ENCODE data around the gene PDGFRB. TPM values are rescaled to one million over a fixed set of nuclear protein-coding genes. Genes with fewer than 3 reads are reported as not detected.

The PDGFRB gene
- total RNA-seq, 1 donor from 2014 or later, result 173 TPM

- no peak for TF ChIP-seq CTCF (IDR thresholded peaks at IDR 0.05)
- peak in 1 of 2 donors; percentile 49 for TF ChIP-seq POLR2AphosphoS5 (IDR thresholded peaks at IDR 0.05; ENCODE audit: insufficient read depth in 1 of 2, low read depth in 1 of 2)
- Histone ChIP-seq H3K9me3 (no peaks in the 10 kb centered on the region), H3K4me1 (peaks cover 88% of the 10 kb centered on the region), H3K27me3 (no peaks in the 10 kb centered on the region), H3K27ac (peak overlapping the region; percentile 83), H3K4me3 (peak overlapping the region in 1 of 2 donors; percentile 38), H3K36me3 (no peaks in the 10 kb centered on the region)
- DNase-seq (ENCODE audit: extremely low spot score in 2 of 2), result no peak
- intact Hi-C loops (cut with DNase I), result no loop called here
These were observed 12.7 kb downstream of the PDGFRB start for GRCh38 chr5:150142959-150143349.

GRCh38 chr5:150142185-150142958, 13.3 kb downstream of the PDGFRB start:
- H3K4me1 ChIP-seq, result peaks cover 92% of the 10 kb centered on the region
- intact Hi-C loops (cut with DNase I), result no loop called here
- TF ChIP-seq POLR2AphosphoS5 (IDR thresholded peaks at IDR 0.05; ENCODE audit: insufficient read depth in 1 of 2, low read depth in 1 of 2), result peak in 1 of 2 donors; percentile 29
- TF ChIP-seq POLR2A (IDR thresholded peaks at IDR 0.05), result no peak

GRCh38 chr5:150141544-150142184, 14.0 kb downstream of the PDGFRB start:
- intact Hi-C loops (cut with DNase I), result no loop called here
- H3K4me3 ChIP-seq, result peak overlapping the region in 1 of 2 donors; percentile 38
- peak overlapping the region; percentile 83 for H3K27ac ChIP-seq
- H3K4me1 ChIP-seq, result peaks cover 92% of the 10 kb centered on the region
- TF ChIP-seq POLR2AphosphoS5 (IDR thresholded peaks at IDR 0.05; ENCODE audit: insufficient read depth in 1 of 2, low read depth in 1 of 2) (no peak), POLR2A (IDR thresholded peaks at IDR 0.05) (no peak)
- no peak for DNase-seq (ENCODE audit: extremely low spot score in 2 of 2)
- H3K9me3 ChIP-seq, result no peaks in the 10 kb centered on the region
- H3K36me3 ChIP-seq, result no peaks in the 10 kb centered on the region
- H3K27me3 ChIP-seq, result no peaks in the 10 kb centered on the region

More at GRCh38 chr5:150142185-150142958, 13.3 kb downstream of the PDGFRB start:
- Histone ChIP-seq H3K27ac (peak overlapping the region; percentile 83), H3K4me3 (peak overlapping the region in 1 of 2 donors; percentile 38), H3K27me3 (no peaks in the 10 kb centered on the region), H3K9me3 (no peaks in the 10 kb centered on the region), H3K36me3 (no peaks in the 10 kb centered on the region)
- DNase-seq (ENCODE audit: extremely low spot score in 2 of 2), result no peak

GRCh38 chr5:150140830-150141229, 14.8 kb downstream of the PDGFRB start:
- intact Hi-C loops (cut with DNase I), result no loop called here
- Histone ChIP-seq H3K9me3 (no peaks in the 10 kb centered on the region), H3K36me3 (peaks cover 0 to 8% of the 10 kb centered on the region in 2 donors), H3K4me1 (peaks cover 92% of the 10 kb centered on the region), H3K27ac (peak overlapping the region; percentile 83), H3K27me3 (no peaks in the 10 kb centered on the region), H3K4me3 (peak overlapping the region in 1 of 2 donors; percentile 32)
- no peak for DNase-seq (ENCODE audit: extremely low spot score in 2 of 2)
- no peak for TF ChIP-seq POLR2AphosphoS5 (IDR thresholded peaks at IDR 0.05; ENCODE audit: insufficient read depth in 1 of 2, low read depth in 1 of 2)
- no peak for TF ChIP-seq POLR2A (IDR thresholded peaks at IDR 0.05)
- no peak for TF ChIP-seq CTCF (IDR thresholded peaks at IDR 0.05)

- Histone ChIP-seq H3K9me3 (no peaks in the 10 kb centered on the region), H3K36me3 (peaks cover 0 to 16% of the 10 kb centered on the region in 2 donors), H3K4me1 (peaks cover 89% of the 10 kb centered on the region), H3K27ac (peak overlapping the region; percentile 83), H3K4me3 (peak overlapping the region in 1 of 2 donors; percentile 36), H3K27me3 (no peaks in the 10 kb centered on the region)
- intact Hi-C loops (cut with DNase I), result no loop called here
- TF ChIP-seq POLR2A (IDR thresholded peaks at IDR 0.05) (no peak), CTCF (IDR thresholded peaks at IDR 0.05) (no peak), POLR2AphosphoS5 (IDR thresholded peaks at IDR 0.05; ENCODE audit: insufficient read depth in 1 of 2, low read depth in 1 of 2) (no peak)
- no peak for DNase-seq (ENCODE audit: extremely low spot score in 2 of 2)
These were observed 16.3 kb downstream of the PDGFRB start for GRCh38 chr5:150139334-150139733.

All from vagina (tissue), 2 donors.